GM23338 (cell line): ENCODE data around the gene TERB1.

Source experiments
- CREB1 ChIP-seq: fragments of 250-450 bp; sonication (Bioruptor Pico); IDR thresholded peaks from 2 replicates; pipeline ENCODE4 v1.5.0; 2020; ENCODE audit warnings: low read depth, mild to moderate bottlenecking, moderate library complexity
- EZH2 ChIP-seq: fragments of 200-600 bp; sonication (generic); IDR thresholded peaks from one replicate; pipeline ENCODE4 v1.8.0; 2017; ENCODE audit warnings: antibody characterized with exemption, mild to moderate bottlenecking, low read depth; ENCODE audit not compliant: unreplicated experiment
- EZH2phosphoT487 ChIP-seq: fragments of 200-600 bp; sonication (generic); IDR thresholded peaks from one replicate; pipeline ENCODE4 v1.8.1; 2018; ENCODE audit warnings: antibody characterized with exemption; ENCODE audit not compliant: unreplicated experiment
- JUNB ChIP-seq: IDR thresholded peaks from one replicate; pipeline ENCODE4 v1.6.1; 2016; ENCODE audit warnings: antibody characterized with exemption; ENCODE audit not compliant: unreplicated experiment
- POLR2AphosphoS5 ChIP-seq: IDR thresholded peaks from 2 replicates; pipeline ENCODE4 v1.6.1; 2016; ENCODE audit warnings: antibody characterized with exemption, low read depth
- REST ChIP-seq: IDR thresholded peaks from one replicate; pipeline ENCODE4 v1.6.1; 2018; ENCODE audit warnings: antibody characterized with exemption; ENCODE audit not compliant: unreplicated experiment
- ZNF114 ChIP-seq: fragments of 250-450 bp; sonication (Bioruptor Pico); IDR thresholded peaks from 2 replicates; pipeline ENCODE4 v1.5.0; 2020; ENCODE audit warnings: mild to moderate bottlenecking, moderate library complexity
- ZNF331 ChIP-seq: fragments of 250-450 bp; sonication (Bioruptor Pico); IDR thresholded peaks from 2 replicates; pipeline ENCODE4 v1.5.0; 2020; ENCODE audit warnings: low read depth, mild to moderate bottlenecking, moderate library complexity
- TF ChIP-seq, protein P1 (sequence below), 2 experiments: fragments of 200-600 bp in 1 of 2; sonication (generic) in 1 of 2; conservative IDR thresholded peaks; 2 replicates each; pipeline versions ENCODE4 v1.5.1 to v1.6.1; 2016 to 2017; ENCODE audit warnings: antibody characterized with exemption in 2 of 2, low read depth in 2 of 2, mild to moderate bottlenecking in 2 of 2, moderate library complexity in 1 of 2
- TF ChIP-seq, protein P2 (sequence below): fragments of 250-450 bp; sonication (Bioruptor Pico); IDR thresholded peaks from 2 replicates; pipeline ENCODE4 v1.5.0; 2020; ENCODE audit warnings: mild to moderate bottlenecking, moderate library complexity

DNA sequence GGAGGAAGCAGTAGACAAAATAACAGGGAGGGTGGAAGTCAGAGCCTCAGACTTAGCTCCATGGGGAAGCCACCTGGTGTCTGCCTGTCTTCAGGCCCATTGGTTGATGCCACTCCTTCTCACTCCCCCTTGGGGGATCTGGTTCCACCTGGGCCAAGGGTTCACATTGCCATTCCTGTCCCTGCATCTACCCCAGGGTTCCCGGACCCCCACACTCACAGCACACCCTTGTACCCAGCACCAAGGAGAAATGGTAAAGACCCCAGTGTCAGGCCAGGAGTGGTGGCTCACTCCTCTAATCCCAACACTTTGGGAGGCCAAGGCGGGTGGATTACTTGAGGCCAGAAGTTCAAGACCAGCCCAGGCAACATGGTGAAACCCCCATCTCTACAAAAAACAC is 41.8 kb upstream of the TERB1 start:
- TF ChIP-seq, protein P1, sequence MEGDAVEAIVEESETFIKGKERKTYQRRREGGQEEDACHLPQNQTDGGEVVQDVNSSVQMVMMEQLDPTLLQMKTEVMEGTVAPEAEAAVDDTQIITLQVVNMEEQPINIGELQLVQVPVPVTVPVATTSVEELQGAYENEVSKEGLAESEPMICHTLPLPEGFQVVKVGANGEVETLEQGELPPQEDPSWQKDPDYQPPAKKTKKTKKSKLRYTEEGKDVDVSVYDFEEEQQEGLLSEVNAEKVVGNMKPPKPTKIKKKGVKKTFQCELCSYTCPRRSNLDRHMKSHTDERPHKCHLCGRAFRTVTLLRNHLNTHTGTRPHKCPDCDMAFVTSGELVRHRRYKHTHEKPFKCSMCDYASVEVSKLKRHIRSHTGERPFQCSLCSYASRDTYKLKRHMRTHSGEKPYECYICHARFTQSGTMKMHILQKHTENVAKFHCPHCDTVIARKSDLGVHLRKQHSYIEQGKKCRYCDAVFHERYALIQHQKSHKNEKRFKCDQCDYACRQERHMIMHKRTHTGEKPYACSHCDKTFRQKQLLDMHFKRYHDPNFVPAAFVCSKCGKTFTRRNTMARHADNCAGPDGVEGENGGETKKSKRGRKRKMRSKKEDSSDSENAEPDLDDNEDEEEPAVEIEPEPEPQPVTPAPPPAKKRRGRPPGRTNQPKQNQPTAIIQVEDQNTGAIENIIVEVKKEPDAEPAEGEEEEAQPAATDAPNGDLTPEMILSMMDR (conservative IDR thresholded peaks at IDR 0.05; ENCODE audit: low read depth in 2 of 2), result no peak
- TF ChIP-seq JUNB (no peak), CREB1 (no peak), EZH2 (no peak), ZNF331 (CRISPR knock-in tag) (no peak), POLR2AphosphoS5 (no peak), EZH2phosphoT487 (no peak), ZNF114 (CRISPR knock-in tag) (no peak), REST (no peak)
- TF ChIP-seq, protein P2, sequence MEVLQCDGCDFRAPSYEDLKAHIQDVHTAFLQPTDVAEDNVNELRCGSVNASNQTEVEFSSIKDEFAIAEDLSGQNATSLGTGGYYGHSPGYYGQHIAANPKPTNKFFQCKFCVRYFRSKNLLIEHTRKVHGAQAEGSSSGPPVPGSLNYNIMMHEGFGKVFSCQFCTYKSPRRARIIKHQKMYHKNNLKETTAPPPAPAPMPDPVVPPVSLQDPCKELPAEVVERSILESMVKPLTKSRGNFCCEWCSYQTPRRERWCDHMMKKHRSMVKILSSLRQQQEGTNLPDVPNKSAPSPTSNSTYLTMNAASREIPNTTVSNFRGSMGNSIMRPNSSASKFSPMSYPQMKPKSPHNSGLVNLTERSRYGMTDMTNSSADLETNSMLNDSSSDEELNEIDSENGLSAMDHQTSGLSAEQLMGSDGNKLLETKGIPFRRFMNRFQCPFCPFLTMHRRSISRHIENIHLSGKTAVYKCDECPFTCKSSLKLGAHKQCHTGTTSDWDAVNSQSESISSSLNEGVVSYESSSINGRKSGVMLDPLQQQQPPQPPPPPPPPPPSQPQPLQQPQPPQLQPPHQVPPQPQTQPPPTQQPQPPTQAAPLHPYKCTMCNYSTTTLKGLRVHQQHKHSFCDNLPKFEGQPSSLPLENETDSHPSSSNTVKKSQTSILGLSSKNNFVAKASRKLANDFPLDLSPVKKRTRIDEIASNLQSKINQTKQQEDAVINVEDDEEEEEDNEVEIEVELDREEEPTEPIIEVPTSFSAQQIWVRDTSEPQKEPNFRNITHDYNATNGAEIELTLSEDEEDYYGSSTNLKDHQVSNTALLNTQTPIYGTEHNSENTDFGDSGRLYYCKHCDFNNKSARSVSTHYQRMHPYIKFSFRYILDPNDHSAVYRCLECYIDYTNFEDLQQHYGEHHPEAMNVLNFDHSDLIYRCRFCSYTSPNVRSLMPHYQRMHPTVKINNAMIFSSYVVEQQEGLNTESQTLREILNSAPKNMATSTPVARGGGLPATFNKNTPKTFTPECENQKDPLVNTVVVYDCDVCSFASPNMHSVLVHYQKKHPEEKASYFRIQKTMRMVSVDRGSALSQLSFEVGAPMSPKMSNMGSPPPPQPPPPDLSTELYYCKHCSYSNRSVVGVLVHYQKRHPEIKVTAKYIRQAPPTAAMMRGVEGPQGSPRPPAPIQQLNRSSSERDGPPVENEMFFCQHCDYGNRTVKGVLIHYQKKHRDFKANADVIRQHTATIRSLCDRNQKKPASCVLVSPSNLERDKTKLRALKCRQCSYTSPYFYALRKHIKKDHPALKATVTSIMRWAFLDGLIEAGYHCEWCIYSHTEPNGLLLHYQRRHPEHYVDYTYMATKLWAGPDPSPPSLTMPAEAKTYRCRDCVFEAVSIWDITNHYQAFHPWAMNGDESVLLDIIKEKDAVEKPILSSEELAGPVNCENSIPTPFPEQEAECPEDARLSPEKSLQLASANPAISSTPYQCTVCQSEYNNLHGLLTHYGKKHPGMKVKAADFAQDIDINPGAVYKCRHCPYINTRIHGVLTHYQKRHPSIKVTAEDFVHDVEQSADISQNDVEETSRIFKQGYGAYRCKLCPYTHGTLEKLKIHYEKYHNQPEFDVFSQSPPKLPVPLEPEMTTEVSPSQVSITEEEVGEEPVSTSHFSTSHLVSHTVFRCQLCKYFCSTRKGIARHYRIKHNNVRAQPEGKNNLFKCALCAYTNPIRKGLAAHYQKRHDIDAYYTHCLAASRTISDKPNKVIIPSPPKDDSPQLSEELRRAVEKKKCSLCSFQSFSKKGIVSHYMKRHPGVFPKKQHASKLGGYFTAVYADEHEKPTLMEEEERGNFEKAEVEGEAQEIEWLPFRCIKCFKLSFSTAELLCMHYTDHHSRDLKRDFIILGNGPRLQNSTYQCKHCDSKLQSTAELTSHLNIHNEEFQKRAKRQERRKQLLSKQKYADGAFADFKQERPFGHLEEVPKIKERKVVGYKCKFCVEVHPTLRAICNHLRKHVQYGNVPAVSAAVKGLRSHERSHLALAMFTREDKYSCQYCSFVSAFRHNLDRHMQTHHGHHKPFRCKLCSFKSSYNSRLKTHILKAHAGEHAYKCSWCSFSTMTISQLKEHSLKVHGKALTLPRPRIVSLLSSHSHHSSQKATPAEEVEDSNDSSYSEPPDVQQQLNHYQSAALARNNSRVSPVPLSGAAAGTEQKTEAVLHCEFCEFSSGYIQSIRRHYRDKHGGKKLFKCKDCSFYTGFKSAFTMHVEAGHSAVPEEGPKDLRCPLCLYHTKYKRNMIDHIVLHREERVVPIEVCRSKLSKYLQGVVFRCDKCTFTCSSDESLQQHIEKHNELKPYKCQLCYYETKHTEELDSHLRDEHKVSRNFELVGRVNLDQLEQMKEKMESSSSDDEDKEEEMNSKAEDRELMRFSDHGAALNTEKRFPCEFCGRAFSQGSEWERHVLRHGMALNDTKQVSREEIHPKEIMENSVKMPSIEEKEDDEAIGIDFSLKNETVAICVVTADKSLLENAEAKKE (CRISPR knock-in tag), result no peak
